SK-N-SH treated with all-trans-retinoic acid at 6 μM for 48 hours (cell line): ENCODE results near the gene MAPKBP1.

Experiments
- ATAC-seq: fragments of 200-7000 bp; cut with Tn5 transposase; 3 replicates; pipeline ENCODE4 v1.9.1; 2020; ENCODE audit warnings: mild to moderate bottlenecking, moderate library complexity
- ARNTL ChIP-seq: fragments of 450-650 bp; formaldehyde crosslinking; IDR thresholded peaks from 2 replicates; pipeline ENCODE4 v1.5.0; 2020; ENCODE audit warnings: low read depth, mild to moderate bottlenecking, moderate library complexity, borderline replicate concordance
- BACH2 ChIP-seq: fragments of 250-450 bp; sonication (Bioruptor Pico); IDR thresholded peaks from 2 replicates; pipeline ENCODE4 v1.9.0; 2021; ENCODE audit warnings: mild to moderate bottlenecking, borderline replicate concordance
- ESRRG ChIP-seq: fragments of 250-450 bp; sonication (Bioruptor Pico); IDR thresholded peaks from 2 replicates; pipeline ENCODE4 v1.6.1; 2021; ENCODE audit warnings: mild to moderate bottlenecking
- GLIS3 ChIP-seq: fragments of 250-450 bp; sonication (Bioruptor Pico); IDR thresholded peaks from 2 replicates; pipeline ENCODE4 v1.5.0; 2020; ENCODE audit warnings: mild to moderate bottlenecking, moderate library complexity
- OSR1 ChIP-seq: fragments of 250-450 bp; sonication (Bioruptor Pico); IDR thresholded peaks from 2 replicates; pipeline ENCODE4 v1.8.0; 2022; ENCODE audit warnings: moderate library complexity, mild to moderate bottlenecking, inconsistent platforms
- PPARA ChIP-seq: fragments of 250-450 bp; sonication (Bioruptor Pico); IDR thresholded peaks from 2 replicates; pipeline ENCODE4 v1.5.0; 2020; ENCODE audit warnings: mild to moderate bottlenecking, borderline replicate concordance
- RARB ChIP-seq: fragments of 250-450 bp; sonication (Bioruptor Pico); IDR thresholded peaks from 2 replicates; pipeline ENCODE4 v1.8.0; 2021; ENCODE audit warnings: mild to moderate bottlenecking, moderate library complexity
- SNAI2 ChIP-seq: fragments of 250-450 bp; sonication (Bioruptor Pico); IDR thresholded peaks from 2 replicates; pipeline ENCODE4 v1.5.0; 2020; ENCODE audit warnings: mild to moderate bottlenecking, moderate library complexity
- TCF4 ChIP-seq: fragments of 250-450 bp; sonication (Bioruptor Pico); IDR thresholded peaks from 2 replicates; pipeline ENCODE4 v1.8.0; 2021; ENCODE audit warnings: mild to moderate bottlenecking, moderate library complexity, borderline replicate concordance
- ZC3H10 ChIP-seq: fragments of 250-450 bp; sonication (Bioruptor Pico); IDR thresholded peaks from 2 replicates; pipeline ENCODE4 v1.5.1; 2021; ENCODE audit warnings: mild to moderate bottlenecking, moderate library complexity
- ZFP3 ChIP-seq: fragments of 250-450 bp; sonication (Bioruptor Pico); IDR thresholded peaks from 2 replicates; pipeline ENCODE4 v1.5.0; 2020; ENCODE audit warnings: mild to moderate bottlenecking, moderate library complexity
- ZFP30 ChIP-seq: fragments of 450-650 bp; formaldehyde crosslinking; IDR thresholded peaks from 2 replicates; pipeline ENCODE4 v1.5.0; 2022; ENCODE audit warnings: mild to moderate bottlenecking, moderate library complexity
- ZNF565 ChIP-seq: fragments of 450-650 bp; formaldehyde crosslinking; conservative IDR thresholded peaks from 2 replicates; pipeline ENCODE4 v1.5.0; 2020; ENCODE audit warnings: low read depth, mild to moderate bottlenecking, moderate library complexity
- ZNF70 ChIP-seq: fragments of 450-650 bp; formaldehyde crosslinking; IDR thresholded peaks from 2 replicates; pipeline ENCODE4 v1.5.0; 2020; ENCODE audit warnings: mild to moderate bottlenecking, moderate library complexity
- ZNF8 ChIP-seq: fragments of 450-650 bp; formaldehyde crosslinking; IDR thresholded peaks from 2 replicates; pipeline ENCODE4 v1.5.0; 2020; ENCODE audit warnings: mild to moderate bottlenecking, moderate library complexity
- TF ChIP-seq, protein P1 (sequence below): fragments of 250-450 bp; sonication (Bioruptor Pico); IDR thresholded peaks from 2 replicates; pipeline ENCODE4 v1.5.1; 2020; ENCODE audit warnings: low read depth, mild to moderate bottlenecking, moderate library complexity
- TF ChIP-seq, protein P2 (sequence below): fragments of 250-450 bp; sonication (Bioruptor Pico); IDR thresholded peaks from 2 replicates; pipeline ENCODE4 v1.8.0; 2020; ENCODE audit warnings: mild to moderate bottlenecking, moderate library complexity, borderline replicate concordance
- TF ChIP-seq, protein P3 (sequence below): fragments of 250-450 bp; sonication (Bioruptor Pico); IDR thresholded peaks from 2 replicates; pipeline ENCODE4 v1.5.0; 2020; ENCODE audit warnings: mild to moderate bottlenecking, moderate library complexity
- TF ChIP-seq, protein P4 (sequence below): fragments of 250-450 bp; sonication (Bioruptor Pico); IDR thresholded peaks from 2 replicates; pipeline ENCODE4 v1.8.0; 2021; ENCODE audit warnings: low read depth, mild to moderate bottlenecking, moderate library complexity, borderline replicate concordance
- TF ChIP-seq, protein P5 (sequence below): fragments of 250-450 bp; sonication (Bioruptor Pico); IDR thresholded peaks from 2 replicates; pipeline ENCODE4 v1.5.1; 2021; ENCODE audit warnings: mild to moderate bottlenecking, moderate library complexity

The MAPKBP1 gene

DNA sequence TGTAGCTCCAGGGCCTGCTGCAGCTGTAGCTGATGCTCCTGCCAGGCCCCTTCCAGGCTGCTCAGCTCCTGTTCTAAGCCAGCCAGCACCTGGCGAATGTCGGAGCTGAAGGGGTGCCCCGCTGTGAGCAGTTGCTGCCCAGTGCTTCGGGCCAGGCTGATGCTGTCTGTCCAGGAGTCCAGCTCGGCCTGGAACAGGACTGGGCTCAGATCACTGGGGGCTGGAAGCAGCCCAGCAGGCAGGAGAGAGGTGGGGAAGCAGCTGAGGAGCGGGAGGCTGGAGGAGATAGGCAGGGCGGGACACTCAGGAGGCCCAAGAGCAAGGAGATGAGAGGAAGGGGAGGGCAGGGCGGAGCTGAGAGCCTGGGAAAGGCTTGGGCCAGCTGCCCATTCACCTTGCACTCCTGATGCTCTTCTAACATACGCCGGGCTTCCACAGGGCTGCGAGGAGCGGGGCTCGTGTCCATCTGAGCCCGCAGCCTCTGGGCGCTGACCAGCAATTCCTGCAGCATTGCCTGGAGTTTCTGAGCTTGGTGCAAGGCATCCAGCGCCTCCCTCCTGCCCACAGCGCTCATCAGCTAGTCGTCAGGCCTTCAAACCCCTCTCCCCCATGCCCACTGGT lies 87.6 kb downstream of the MAPKBP1 start:
- TF ChIP-seq ZC3H10 (CRISPR knock-in tag) (no peak), TCF4 (CRISPR knock-in tag) (no peak), ZFP30 (no peak), OSR1 (CRISPR knock-in tag) (no peak), PPARA (CRISPR knock-in tag) (no peak), ESRRG (CRISPR knock-in tag) (no peak), ZNF70 (no peak), ZFP3 (CRISPR knock-in tag) (no peak), ZNF565 (CRISPR knock-in tag) (no peak)
- TF ChIP-seq, protein P1, sequence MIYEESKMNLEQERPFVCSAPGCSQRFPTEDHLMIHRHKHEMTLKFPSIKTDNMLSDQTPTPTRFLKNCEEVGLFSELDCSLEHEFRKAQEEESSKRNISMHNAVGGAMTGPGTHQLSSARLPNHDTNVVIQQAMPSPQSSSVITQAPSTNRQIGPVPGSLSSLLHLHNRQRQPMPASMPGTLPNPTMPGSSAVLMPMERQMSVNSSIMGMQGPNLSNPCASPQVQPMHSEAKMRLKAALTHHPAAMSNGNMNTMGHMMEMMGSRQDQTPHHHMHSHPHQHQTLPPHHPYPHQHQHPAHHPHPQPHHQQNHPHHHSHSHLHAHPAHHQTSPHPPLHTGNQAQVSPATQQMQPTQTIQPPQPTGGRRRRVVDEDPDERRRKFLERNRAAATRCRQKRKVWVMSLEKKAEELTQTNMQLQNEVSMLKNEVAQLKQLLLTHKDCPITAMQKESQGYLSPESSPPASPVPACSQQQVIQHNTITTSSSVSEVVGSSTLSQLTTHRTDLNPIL: no peak
- TF ChIP-seq, protein P2, sequence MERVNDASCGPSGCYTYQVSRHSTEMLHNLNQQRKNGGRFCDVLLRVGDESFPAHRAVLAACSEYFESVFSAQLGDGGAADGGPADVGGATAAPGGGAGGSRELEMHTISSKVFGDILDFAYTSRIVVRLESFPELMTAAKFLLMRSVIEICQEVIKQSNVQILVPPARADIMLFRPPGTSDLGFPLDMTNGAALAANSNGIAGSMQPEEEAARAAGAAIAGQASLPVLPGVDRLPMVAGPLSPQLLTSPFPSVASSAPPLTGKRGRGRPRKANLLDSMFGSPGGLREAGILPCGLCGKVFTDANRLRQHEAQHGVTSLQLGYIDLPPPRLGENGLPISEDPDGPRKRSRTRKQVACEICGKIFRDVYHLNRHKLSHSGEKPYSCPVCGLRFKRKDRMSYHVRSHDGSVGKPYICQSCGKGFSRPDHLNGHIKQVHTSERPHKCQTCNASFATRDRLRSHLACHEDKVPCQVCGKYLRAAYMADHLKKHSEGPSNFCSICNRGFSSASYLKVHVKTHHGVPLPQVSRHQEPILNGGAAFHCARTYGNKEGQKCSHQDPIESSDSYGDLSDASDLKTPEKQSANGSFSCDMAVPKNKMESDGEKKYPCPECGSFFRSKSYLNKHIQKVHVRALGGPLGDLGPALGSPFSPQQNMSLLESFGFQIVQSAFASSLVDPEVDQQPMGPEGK: no peak
- TF ChIP-seq, protein P3, sequence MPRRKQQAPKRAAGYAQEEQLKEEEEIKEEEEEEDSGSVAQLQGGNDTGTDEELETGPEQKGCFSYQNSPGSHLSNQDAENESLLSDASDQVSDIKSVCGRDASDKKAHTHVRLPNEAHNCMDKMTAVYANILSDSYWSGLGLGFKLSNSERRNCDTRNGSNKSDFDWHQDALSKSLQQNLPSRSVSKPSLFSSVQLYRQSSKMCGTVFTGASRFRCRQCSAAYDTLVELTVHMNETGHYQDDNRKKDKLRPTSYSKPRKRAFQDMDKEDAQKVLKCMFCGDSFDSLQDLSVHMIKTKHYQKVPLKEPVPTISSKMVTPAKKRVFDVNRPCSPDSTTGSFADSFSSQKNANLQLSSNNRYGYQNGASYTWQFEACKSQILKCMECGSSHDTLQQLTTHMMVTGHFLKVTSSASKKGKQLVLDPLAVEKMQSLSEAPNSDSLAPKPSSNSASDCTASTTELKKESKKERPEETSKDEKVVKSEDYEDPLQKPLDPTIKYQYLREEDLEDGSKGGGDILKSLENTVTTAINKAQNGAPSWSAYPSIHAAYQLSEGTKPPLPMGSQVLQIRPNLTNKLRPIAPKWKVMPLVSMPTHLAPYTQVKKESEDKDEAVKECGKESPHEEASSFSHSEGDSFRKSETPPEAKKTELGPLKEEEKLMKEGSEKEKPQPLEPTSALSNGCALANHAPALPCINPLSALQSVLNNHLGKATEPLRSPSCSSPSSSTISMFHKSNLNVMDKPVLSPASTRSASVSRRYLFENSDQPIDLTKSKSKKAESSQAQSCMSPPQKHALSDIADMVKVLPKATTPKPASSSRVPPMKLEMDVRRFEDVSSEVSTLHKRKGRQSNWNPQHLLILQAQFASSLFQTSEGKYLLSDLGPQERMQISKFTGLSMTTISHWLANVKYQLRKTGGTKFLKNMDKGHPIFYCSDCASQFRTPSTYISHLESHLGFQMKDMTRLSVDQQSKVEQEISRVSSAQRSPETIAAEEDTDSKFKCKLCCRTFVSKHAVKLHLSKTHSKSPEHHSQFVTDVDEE (CRISPR knock-in tag): no peak
- TF ChIP-seq, all 23 proteins: peak for 0
- ATAC-seq: no peak

DNA sequence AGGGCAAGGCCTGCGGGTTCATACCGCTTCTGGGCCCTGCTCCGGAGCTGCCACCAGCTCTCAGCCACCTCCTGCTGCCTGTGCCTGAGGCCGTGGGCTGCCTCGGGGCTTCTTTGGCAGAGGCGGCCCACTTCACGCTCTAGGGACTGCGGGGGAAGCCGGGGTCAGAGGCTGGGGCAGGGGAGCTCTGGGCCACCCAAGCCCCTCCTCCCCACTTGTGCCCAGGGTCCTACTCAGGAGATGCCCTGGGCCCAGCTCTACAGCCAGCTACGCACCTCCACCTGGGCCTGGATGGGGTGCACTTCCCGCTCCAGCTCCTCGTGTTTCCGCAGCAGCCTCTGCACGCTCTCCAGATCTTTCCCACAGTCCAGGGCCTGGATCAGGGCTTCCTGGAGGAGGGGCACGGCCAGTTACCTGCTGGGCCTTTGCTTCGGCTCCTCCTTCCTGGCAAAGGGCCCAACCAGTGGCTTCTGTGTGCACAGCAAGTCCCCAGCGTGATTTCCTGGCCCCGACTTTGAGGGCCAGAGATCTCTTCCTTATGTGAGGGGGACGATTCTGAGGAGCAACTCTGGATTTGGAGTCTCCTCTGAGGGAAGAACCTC lies 88.3 kb downstream of the MAPKBP1 start:
- TF ChIP-seq BACH2 (no peak), ARNTL (no peak), GLIS3 (CRISPR knock-in tag) (no peak), ZFP30 (no peak)
- TF ChIP-seq, protein P2: no peak
- TF ChIP-seq, all 23 proteins: peak for 0
- ATAC-seq: no peak

DNA sequence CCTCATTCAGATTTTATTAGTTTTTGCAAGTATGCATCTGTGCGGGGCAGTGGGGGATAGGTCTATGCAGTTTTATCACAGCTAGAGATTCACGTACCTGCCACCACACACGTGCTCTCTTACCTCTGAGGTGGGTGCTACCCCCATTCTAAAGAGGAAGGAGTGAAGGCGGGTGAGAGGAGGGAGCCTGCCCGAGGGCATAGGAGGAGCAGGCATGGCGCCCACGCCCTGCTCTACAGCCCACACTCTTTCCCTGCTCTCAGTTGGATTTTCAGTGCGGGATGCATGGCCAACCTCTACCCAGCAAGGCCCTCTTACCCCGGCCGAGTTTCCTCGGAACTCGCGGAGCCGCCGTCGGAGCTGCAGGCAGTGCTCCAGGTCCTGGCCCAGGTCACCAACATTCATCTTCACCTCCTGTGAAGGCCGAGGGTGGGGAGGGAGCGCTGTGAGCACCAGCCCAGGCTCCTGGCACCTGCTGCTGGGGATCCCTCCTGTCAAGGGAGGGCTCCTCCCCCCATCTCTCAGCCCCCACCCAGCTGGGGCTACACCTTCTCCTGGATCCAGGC lies 91.3 kb downstream of the MAPKBP1 start:
- ATAC-seq: no peak
- TF ChIP-seq SNAI2 (CRISPR knock-in tag) (no peak), ZFP3 (CRISPR knock-in tag) (no peak), ARNTL (no peak), ZNF8 (CRISPR knock-in tag) (no peak), PPARA (CRISPR knock-in tag) (no peak), ZFP30 (no peak), RARB (CRISPR knock-in tag) (no peak), OSR1 (CRISPR knock-in tag) (no peak)
- TF ChIP-seq, protein P4, sequence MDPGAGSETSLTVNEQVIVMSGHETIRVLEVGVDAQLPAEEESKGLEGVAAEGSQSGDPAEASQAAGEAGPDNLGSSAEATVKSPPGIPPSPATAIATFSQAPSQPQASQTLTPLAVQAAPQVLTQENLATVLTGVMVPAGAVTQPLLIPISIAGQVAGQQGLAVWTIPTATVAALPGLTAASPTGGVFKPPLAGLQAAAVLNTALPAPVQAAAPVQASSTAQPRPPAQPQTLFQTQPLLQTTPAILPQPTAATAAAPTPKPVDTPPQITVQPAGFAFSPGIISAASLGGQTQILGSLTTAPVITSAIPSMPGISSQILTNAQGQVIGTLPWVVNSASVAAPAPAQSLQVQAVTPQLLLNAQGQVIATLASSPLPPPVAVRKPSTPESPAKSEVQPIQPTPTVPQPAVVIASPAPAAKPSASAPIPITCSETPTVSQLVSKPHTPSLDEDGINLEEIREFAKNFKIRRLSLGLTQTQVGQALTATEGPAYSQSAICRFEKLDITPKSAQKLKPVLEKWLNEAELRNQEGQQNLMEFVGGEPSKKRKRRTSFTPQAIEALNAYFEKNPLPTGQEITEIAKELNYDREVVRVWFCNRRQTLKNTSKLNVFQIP (CRISPR knock-in tag): no peak
- TF ChIP-seq, protein P3 (CRISPR knock-in tag): no peak
- TF ChIP-seq, protein P2: no peak
- TF ChIP-seq, protein P5, sequence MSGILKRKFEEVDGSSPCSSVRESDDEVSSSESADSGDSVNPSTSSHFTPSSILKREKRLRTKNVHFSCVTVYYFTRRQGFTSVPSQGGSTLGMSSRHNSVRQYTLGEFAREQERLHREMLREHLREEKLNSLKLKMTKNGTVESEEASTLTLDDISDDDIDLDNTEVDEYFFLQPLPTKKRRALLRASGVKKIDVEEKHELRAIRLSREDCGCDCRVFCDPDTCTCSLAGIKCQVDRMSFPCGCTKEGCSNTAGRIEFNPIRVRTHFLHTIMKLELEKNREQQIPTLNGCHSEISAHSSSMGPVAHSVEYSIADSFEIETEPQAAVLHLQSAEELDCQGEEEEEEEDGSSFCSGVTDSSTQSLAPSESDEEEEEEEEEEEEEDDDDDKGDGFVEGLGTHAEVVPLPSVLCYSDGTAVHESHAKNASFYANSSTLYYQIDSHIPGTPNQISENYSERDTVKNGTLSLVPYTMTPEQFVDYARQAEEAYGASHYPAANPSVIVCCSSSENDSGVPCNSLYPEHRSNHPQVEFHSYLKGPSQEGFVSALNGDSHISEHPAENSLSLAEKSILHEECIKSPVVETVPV (CRISPR knock-in tag): no peak
